ENCODE measurements around the gene SALL1.

SALL1 gene

GRCh38 chr16:51157698-51158097 lies 6.6 kb upstream of the SALL1 start:
- no peak for TF ChIP-seq CTCF (conservative IDR thresholded peaks at IDR 0.05; ENCODE audit: low read length)
- H3K4me3 ChIP-seq (ENCODE audit: low read length): no peak overlapping the region
- no peak for DNase-seq (ENCODE audit: low read depth)

GRCh38 chr16:51156807-51157200 lies 5.7 kb upstream of the SALL1 start:
- TF ChIP-seq CTCF (conservative IDR thresholded peaks at IDR 0.05; ENCODE audit: low read length): no peak
- peak overlapping the region; percentile 58; the same call in 1 of the 2 replicates for H3K4me3 ChIP-seq (ENCODE audit: low read length)
- no peak for DNase-seq (ENCODE audit: low read depth)

- DNase-seq (ENCODE audit: low read depth): peak; percentile 67
- TF ChIP-seq CTCF (conservative IDR thresholded peaks at IDR 0.05; ENCODE audit: low read length): no peak
- peak overlapping the region; percentile 58 for H3K4me3 ChIP-seq (ENCODE audit: low read length)
These were observed 5.0 kb upstream of the SALL1 start for GRCh38 chr16:51155820-51156806.

GRCh38 chr16:51155199-51155607 lies 4.1 kb upstream of the SALL1 start:
- DNase-seq (ENCODE audit: low read depth): peak; percentile 36
- peak overlapping the region; percentile 58 for H3K4me3 ChIP-seq (ENCODE audit: low read length)
- TF ChIP-seq CTCF (conservative IDR thresholded peaks at IDR 0.05; ENCODE audit: low read length): no peak

- H3K4me3 ChIP-seq (ENCODE audit: low read length): peak overlapping the region; percentile 85
- no peak for DNase-seq (ENCODE audit: low read depth)
These were observed 3.5 kb upstream of the SALL1 start for GRCh38 chr16:51154271-51155171.

GRCh38 chr16:51153577-51154031 lies 2.5 kb upstream of the SALL1 start:
- DNase-seq (ENCODE audit: low read depth): no peak
- peak overlapping the region; percentile 85 for H3K4me3 ChIP-seq (ENCODE audit: low read length)
- TF ChIP-seq CTCF (conservative IDR thresholded peaks at IDR 0.05; ENCODE audit: low read length): no peak

More at GRCh38 chr16:51154271-51155171, 3.5 kb upstream of the SALL1 start:
- no peak for TF ChIP-seq CTCF (conservative IDR thresholded peaks at IDR 0.05; ENCODE audit: low read length)

All from AG10803 (cell line).